Transverse colon (tissue), 4 donors: Measurements from ENCODE around the gene TMEM72.

ENCODE experiments used
- EP300 ChIP-seq: sonication (generic); formaldehyde crosslinking; IDR thresholded peaks from one replicate; pipeline ENCODE4 v1.6.1; 2017; ENCODE audit warnings: antibody characterized with exemption, low read depth
- POLR2A ChIP-seq: fragments of 450-650 bp; IDR thresholded peaks from one replicate; pipeline ENCODE4 v1.6.1; 2016; ENCODE audit warnings: antibody characterized with exemption, mild to moderate bottlenecking, moderate library complexity
- POLR2AphosphoS5 ChIP-seq, 3 donors: sonication (generic); formaldehyde crosslinking; IDR thresholded peaks; one replicate each; pipeline ENCODE4 v1.6.1; 2016; ENCODE audit warnings: antibody characterized with exemption in 3 of 3
- TF ChIP-seq, protein P1 (sequence below), 5 experiments: fragments of 200-600 bp in 3 of 5; fragments of 450-650 bp in 2 of 5; sonication (generic) in 3 of 5; IDR thresholded peaks; 1 replicate in 2 of 5; 2 replicates in 3 of 5; pipeline ENCODE4 v1.5.1; 2016 to 2017; ENCODE audit warnings: antibody characterized with exemption in 5 of 5, inconsistent platforms in 3 of 5, mild to moderate bottlenecking in 2 of 5, moderate library complexity in 1 of 5

- TF ChIP-seq POLR2A (no peak), EP300 (no peak), POLR2AphosphoS5 (IDR thresholded peaks at IDR 0.05) (no peak)
- TF ChIP-seq, protein P1, sequence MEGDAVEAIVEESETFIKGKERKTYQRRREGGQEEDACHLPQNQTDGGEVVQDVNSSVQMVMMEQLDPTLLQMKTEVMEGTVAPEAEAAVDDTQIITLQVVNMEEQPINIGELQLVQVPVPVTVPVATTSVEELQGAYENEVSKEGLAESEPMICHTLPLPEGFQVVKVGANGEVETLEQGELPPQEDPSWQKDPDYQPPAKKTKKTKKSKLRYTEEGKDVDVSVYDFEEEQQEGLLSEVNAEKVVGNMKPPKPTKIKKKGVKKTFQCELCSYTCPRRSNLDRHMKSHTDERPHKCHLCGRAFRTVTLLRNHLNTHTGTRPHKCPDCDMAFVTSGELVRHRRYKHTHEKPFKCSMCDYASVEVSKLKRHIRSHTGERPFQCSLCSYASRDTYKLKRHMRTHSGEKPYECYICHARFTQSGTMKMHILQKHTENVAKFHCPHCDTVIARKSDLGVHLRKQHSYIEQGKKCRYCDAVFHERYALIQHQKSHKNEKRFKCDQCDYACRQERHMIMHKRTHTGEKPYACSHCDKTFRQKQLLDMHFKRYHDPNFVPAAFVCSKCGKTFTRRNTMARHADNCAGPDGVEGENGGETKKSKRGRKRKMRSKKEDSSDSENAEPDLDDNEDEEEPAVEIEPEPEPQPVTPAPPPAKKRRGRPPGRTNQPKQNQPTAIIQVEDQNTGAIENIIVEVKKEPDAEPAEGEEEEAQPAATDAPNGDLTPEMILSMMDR (IDR thresholded peaks at IDR 0.05), result no peak
These were observed 49.5 kb downstream of the TMEM72 start for GRCh38 chr10:44960482-44961229.
